AG10803 (cell line): Measurements from ENCODE around the gene DOCK1.

ENCODE experiments used
- DNase-seq: peaks from one replicate; pipeline ENCODE4 v3.0.0; 2010; ENCODE audit warnings: low read depth
- H3K4me3 ChIP-seq: 2 replicates; pipeline ENCODE4 v1.5.1; 2011; ENCODE audit warnings: mild to moderate bottlenecking, low read length, control low read depth
- TF ChIP-seq, protein P1 (sequence below): conservative IDR thresholded peaks from 2 replicates; pipeline ENCODE4 v1.5.1; 2011; ENCODE audit warnings: mild to moderate bottlenecking, low read length, control low read depth, inconsistent platforms

DOCK1 gene

DNA sequence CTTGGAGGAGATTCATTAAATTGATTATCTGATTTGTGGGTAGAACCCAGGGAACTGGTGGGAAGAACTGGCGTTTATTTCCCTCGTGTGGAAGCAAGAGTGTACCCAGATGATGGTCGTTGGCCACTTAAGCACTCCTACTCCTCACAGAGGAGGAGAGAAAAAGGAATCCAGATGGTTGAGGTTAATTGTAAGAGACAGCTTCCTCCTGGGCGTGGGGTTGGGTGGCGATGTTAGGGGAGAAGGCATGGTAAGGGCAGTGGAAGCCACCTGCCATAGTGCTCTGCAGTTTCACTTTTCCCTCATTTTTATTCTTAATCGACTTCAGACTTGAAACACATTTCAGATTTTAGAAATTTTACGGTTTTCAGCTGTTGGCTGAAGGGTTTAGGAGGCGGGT, 104.1 kb downstream of the DOCK1 start:
- no peak for DNase-seq
- TF ChIP-seq, protein P1, sequence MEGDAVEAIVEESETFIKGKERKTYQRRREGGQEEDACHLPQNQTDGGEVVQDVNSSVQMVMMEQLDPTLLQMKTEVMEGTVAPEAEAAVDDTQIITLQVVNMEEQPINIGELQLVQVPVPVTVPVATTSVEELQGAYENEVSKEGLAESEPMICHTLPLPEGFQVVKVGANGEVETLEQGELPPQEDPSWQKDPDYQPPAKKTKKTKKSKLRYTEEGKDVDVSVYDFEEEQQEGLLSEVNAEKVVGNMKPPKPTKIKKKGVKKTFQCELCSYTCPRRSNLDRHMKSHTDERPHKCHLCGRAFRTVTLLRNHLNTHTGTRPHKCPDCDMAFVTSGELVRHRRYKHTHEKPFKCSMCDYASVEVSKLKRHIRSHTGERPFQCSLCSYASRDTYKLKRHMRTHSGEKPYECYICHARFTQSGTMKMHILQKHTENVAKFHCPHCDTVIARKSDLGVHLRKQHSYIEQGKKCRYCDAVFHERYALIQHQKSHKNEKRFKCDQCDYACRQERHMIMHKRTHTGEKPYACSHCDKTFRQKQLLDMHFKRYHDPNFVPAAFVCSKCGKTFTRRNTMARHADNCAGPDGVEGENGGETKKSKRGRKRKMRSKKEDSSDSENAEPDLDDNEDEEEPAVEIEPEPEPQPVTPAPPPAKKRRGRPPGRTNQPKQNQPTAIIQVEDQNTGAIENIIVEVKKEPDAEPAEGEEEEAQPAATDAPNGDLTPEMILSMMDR, result no peak
- no peak overlapping the region for H3K4me3 ChIP-seq

DNA sequence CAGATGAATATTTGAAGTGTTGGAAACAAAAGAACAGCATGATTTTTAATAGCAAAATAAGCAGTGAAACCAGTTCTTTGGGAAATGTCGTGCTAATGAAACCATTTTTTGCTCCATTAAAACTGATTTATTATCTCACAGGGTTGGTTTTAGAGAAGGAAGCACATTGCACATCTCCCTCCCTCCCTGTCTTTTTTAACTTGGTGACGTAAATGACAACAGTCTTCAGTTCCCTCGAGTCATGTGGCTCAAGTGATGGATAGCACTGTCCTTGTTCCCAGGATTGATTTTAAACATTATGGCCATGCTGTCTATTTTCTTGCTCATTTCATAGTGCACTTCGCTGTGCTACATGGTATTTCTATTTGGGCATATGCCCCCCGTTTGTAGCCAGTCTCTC, 105.9 kb downstream of the DOCK1 start:
- DNase-seq, result no peak
- TF ChIP-seq, protein P1, result no peak
- H3K4me3 ChIP-seq, result no peak overlapping the region

DNA sequence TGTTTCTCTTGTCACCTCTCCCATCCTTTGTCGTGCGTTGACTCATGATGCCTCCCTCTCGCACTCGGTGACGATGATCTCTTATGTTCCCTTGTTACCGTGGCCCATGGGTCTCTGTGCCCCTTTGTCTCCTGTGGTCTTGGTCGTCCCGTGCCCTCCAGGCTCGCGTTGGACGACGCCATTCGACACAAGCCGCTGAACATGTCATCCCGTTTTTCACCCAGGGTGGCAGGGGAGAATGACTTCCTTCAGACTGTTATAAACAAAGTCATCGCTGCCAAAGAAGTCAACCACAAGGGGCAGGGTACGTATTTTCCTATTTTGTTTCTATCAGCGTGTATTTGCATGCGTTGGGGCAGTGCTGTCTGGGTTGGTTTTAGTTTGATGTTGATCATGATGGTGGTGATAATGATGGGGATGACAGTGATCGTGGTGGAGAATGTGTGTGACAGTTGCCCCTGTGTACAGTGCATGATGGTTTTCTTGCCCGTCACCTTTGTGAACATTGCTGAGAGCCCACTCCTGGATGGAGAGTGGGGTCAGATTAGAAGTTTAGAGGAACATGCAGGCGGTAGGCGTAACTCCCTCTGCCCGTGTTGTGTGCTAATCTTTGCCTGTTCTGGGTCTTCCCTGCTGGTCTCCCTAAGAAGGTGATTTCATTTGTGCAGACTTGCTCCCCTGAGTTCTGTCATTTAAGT, 107.0 kb downstream of the DOCK1 start:
- no peak overlapping the region for H3K4me3 ChIP-seq
- TF ChIP-seq, protein P1, result no peak
- no peak for DNase-seq

DNA sequence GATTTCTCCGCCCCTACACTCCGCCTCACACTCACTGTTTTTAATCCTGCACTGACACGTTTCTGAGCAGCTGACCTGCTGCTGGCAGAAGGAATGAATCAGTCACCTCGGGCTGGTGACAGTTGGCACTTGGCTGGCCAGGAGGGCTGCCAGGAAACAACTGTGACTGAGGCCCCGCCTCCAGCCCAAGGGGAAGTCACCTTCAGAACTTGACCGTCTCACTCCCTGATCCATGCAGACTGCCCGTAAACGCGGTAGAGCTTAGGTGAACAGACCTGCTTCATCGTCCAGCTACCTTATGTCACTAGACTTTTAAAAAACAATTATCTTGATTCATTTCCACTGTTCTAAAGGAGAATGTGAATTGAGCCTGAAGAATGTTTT, 107.5 kb downstream of the DOCK1 start:
- TF ChIP-seq, protein P1, result no peak
- no peak for DNase-seq
- H3K4me3 ChIP-seq, result no peak overlapping the region

DNA sequence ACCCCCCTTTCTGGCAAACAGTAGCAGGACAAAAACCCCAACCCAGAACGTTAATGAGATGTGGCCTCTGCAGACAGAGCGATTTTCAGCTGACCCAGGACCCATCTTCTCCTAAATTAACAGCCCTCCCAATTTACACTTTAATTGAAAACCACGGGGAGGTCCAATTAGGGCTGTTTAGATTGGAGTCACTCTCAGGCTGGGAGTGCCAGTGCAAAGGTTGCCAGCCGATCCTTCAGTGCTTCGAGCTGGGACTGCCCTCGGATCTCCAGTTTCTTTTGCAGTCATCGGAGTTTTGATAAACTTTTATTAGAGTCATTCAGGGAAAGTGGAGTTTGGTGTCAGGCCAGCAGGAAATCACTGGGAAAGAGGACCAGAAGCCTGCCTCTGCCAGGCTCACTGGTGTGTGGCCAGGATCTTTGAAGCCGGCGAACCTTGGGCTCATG, 108.0 kb downstream of the DOCK1 start:
- TF ChIP-seq, protein P1, result no peak
- no peak overlapping the region for H3K4me3 ChIP-seq
- no peak for DNase-seq

DNA sequence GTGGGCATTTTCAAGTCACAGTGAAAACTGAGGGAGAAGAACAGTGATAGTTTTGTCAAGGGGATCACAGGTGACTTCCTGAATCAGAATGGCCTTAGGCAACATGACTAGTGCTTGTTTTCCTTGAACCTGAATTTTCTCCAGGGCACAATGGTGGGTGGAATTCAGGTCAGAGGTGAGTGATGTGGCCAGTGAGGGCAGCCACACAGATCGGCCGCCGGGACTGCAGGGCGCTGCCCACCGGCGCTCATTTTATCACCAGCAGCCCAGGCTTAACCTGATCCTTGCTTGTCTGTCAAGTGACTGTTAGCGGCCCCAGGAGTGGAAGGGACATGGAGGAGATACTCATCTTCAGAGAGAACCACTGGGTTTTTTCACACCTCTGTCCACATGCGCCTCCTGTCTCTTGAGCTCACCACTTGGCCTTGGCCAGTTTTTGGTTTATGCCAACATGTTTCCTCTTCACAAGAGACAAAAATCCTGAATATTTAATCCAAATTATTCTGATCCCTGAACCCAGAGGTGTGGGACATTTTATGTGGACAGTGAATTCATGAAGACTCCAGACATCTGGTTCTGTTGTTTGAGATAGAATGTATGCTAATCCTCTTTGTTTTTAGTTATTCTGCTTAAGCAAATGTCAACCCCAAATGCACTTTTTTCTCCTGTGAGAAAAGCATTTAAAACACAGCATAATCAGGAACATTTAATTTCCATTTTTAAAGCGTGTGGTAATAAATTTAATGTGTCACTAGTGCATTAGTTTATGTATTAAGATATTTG, 108.7 kb downstream of the DOCK1 start:
- H3K4me3 ChIP-seq, result no peak overlapping the region
- TF ChIP-seq, protein P1, result no peak
- no peak for DNase-seq

DNA sequence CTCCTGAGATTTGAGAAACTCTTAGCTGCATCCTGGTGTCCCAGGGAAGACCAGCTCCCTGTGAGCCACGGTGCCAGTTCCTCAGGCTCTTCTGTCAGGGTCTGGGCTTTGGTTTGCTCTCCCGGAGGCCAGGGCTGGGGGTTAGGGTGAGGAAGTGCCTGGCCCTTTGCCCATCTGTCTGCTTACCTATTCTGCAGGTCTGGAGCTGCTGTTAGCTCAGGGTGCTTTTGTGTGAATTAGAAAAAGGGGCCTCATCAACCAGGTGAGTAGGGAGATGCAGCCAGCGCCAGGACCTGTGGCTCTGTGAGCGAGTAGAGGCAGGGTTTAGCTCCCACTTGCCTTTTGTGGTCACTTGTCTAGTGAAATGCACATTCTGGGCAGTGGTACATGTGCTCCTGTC, 109.4 kb downstream of the DOCK1 start:
- TF ChIP-seq, protein P1, result no peak
- no peak overlapping the region for H3K4me3 ChIP-seq
- DNase-seq, result no peak
